Suprapubic skin (tissue), 3 donors: ENCODE results near the gene LTBP3.

Experiments
- EP300 ChIP-seq: sonication (generic); formaldehyde crosslinking; IDR thresholded peaks from one replicate; pipeline ENCODE4 v1.6.1; 2017; ENCODE audit warnings: antibody characterized with exemption
- TF ChIP-seq, protein P1 (sequence below), 2 donors: fragments of 200-600 bp in 1 of 2; fragments of 450-650 bp in 1 of 2; sonication (generic) in 1 of 2; IDR thresholded peaks; one replicate each; pipeline ENCODE4 v1.5.1; 2016 to 2019; ENCODE audit warnings: antibody characterized with exemption in 2 of 2, mild to moderate bottlenecking in 1 of 2, moderate library complexity in 1 of 2

DNA sequence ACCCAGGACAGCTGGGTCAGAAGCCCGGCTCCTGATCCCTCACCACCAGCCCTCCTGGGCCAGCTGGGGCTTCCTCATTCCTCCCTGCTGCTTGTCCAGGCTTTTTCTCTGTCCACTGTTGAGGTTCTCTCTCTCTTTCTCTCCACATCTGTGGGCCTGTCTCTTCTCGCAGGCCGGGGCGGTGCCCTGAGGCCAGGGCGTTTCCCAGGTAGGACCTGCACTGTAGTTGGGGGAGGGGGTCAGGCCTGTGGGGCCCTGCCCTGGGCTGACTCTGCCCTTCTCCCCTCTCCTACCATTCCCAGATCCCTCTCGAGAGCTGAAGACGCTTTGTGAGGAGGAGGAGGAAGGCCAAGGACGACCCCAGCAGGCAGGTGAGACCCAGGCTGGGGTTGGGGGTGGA, 22.6 kb upstream of the LTBP3 start:
- TF ChIP-seq, protein P1, sequence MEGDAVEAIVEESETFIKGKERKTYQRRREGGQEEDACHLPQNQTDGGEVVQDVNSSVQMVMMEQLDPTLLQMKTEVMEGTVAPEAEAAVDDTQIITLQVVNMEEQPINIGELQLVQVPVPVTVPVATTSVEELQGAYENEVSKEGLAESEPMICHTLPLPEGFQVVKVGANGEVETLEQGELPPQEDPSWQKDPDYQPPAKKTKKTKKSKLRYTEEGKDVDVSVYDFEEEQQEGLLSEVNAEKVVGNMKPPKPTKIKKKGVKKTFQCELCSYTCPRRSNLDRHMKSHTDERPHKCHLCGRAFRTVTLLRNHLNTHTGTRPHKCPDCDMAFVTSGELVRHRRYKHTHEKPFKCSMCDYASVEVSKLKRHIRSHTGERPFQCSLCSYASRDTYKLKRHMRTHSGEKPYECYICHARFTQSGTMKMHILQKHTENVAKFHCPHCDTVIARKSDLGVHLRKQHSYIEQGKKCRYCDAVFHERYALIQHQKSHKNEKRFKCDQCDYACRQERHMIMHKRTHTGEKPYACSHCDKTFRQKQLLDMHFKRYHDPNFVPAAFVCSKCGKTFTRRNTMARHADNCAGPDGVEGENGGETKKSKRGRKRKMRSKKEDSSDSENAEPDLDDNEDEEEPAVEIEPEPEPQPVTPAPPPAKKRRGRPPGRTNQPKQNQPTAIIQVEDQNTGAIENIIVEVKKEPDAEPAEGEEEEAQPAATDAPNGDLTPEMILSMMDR (IDR thresholded peaks at IDR 0.05), result no peak
- TF ChIP-seq EP300, result no peak
